Measurements from ENCODE around the gene ZBTB7C.
"Not testable (repeated sequence)": the region's sequence is repeated elsewhere in the genome, so short reads cannot be mapped to it uniquely, and the experiment has no call there.

ZBTB7C gene

GRCh38 chr18:48292782-48293424 lies 116.3 kb downstream of the ZBTB7C start:
- FAIRE-seq (no peak), DNase-seq (ENCODE audit: insufficient read length, low spot score) (no peak)
- TF ChIP-seq PAX5 (IDR thresholded peaks at IDR 0.05; ENCODE audit: insufficient read depth, low read length, severe bottlenecking) (no peak), POU2F2 (IDR thresholded peaks at IDR 0.05; ENCODE audit: low read depth, low read length) (no peak), POLR2A (IDR thresholded peaks at IDR 0.05; ENCODE audit: low read depth, low read length) (no peak), SPI1 (IDR thresholded peaks at IDR 0.05; ENCODE audit: low read depth, low read length) (no peak), POLR2AphosphoS5 (IDR thresholded peaks at IDR 0.05; ENCODE audit: low read depth, low read length) (no peak), TAF1 (IDR thresholded peaks at IDR 0.05; ENCODE audit: low read depth, low read length) (no peak)

DNA sequence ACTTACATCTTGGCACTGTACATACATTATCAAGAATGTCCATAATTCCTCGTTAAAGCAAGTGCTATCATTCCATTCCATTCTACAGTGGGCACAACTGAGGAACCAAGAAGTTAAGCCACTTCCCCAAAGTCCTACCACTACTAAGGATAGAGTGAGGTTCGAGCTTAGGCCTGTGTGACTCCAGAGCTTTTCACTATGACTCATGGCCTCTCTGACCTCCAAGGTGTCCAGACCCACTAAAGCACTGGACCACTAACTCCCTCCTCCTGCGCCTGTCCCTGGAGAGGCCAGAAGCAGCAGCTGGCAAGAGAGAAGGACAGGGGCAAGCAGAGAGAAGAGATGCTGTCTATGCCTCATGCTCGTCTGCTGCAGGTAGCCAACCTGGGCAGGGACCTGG lies 117.0 kb downstream of the ZBTB7C start:
- DNase-seq (ENCODE audit: insufficient read length, low spot score) (no peak), FAIRE-seq (no peak)
- no peak for TF ChIP-seq POLR2A (IDR thresholded peaks at IDR 0.05; ENCODE audit: low read depth, low read length)
- TF ChIP-seq POU2F2 (IDR thresholded peaks at IDR 0.05; ENCODE audit: low read depth, low read length): no peak
- no peak for TF ChIP-seq TAF1 (IDR thresholded peaks at IDR 0.05; ENCODE audit: low read depth, low read length)
- no peak for TF ChIP-seq SPI1 (IDR thresholded peaks at IDR 0.05; ENCODE audit: low read depth, low read length)
- TF ChIP-seq PAX5 (IDR thresholded peaks at IDR 0.05; ENCODE audit: insufficient read depth, low read length, severe bottlenecking): no peak
- TF ChIP-seq POLR2AphosphoS5 (IDR thresholded peaks at IDR 0.05; ENCODE audit: low read depth, low read length): no peak

DNA sequence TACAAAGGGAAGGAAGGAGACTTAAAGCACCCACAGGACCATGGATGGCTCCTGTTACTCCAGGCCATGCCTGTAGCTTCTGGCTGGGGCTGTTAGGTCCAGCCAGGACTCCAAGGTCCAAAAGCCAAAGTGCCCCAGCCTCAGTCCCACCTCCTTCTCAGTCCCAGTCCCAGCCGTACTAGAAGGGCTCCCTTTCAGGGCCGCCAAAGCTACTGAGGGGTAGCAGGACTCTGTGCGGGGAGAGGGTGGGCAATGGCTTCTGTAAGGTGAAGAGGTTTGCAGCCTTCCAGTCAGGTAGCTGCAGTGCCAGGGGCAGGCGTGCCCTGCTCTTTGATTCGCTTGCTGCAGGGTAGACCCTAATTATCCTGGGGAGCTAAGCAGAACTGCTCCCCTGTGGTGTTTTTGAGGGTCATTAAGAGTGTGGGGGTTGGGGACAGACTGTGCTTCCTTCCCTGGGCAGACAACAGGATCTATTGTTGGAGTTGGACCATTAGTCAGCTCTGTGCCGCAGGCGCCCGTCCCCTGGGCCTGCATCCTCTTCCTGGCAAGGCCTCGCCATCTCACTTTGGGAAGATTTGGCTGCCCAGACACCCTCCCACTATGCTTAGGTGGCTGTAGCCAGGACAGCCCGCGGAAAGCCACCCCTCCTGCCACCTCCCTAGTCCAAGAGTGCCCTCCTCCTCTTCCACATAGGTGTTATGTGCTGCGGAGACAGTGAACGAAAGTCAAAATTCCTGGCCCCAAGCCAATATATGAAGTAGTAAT lies 118.8 kb downstream of the ZBTB7C start:
- FAIRE-seq (no peak), DNase-seq (ENCODE audit: insufficient read length, low spot score) (no peak)
- TF ChIP-seq SPI1 (IDR thresholded peaks at IDR 0.05; ENCODE audit: low read depth, low read length) (no peak), PAX5 (IDR thresholded peaks at IDR 0.05; ENCODE audit: insufficient read depth, low read length, severe bottlenecking) (no peak), POU2F2 (IDR thresholded peaks at IDR 0.05; ENCODE audit: low read depth, low read length) (no peak), TAF1 (IDR thresholded peaks at IDR 0.05; ENCODE audit: low read depth, low read length) (no peak), POLR2AphosphoS5 (IDR thresholded peaks at IDR 0.05; ENCODE audit: low read depth, low read length) (no peak), POLR2A (IDR thresholded peaks at IDR 0.05; ENCODE audit: low read depth, low read length) (no peak)

GRCh38 chr18:48284743-48285142 lies 124.4 kb downstream of the ZBTB7C start:
- FAIRE-seq: no peak
- DNase-seq (ENCODE audit: insufficient read length, low spot score): no peak
- TF ChIP-seq POLR2AphosphoS5 (IDR thresholded peaks at IDR 0.05; ENCODE audit: low read depth, low read length) (no peak), POU2F2 (IDR thresholded peaks at IDR 0.05; ENCODE audit: low read depth, low read length) (no peak), TAF1 (IDR thresholded peaks at IDR 0.05; ENCODE audit: low read depth, low read length) (no peak), POLR2A (IDR thresholded peaks at IDR 0.05; ENCODE audit: low read depth, low read length) (no peak), SPI1 (IDR thresholded peaks at IDR 0.05; ENCODE audit: low read depth, low read length) (no peak), PAX5 (IDR thresholded peaks at IDR 0.05; ENCODE audit: insufficient read depth, low read length, severe bottlenecking) (no peak)

GRCh38 chr18:48284011-48284410 lies 125.2 kb downstream of the ZBTB7C start:
- not testable (repeated sequence) for FAIRE-seq; DNase-seq (ENCODE audit: insufficient read length, low spot score)

DNA sequence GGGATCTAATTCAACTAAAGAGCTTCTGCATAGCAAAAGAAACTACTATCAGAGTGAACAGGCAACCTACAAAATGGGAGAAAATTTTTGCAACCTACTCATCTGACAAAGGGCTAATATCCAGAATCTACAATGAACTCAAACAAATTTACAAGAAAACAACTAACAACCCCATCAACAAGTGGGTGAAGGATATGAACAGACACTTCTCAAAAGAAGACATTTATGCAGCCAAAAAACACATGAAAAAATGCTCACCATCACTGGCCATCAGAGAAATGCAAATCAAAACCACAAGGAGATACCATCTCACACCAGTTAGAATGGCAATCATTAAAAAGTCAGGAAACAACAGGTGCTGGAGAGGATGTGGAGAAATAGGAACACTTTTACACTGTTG lies 127.7 kb downstream of the ZBTB7C start:
- FAIRE-seq; DNase-seq (ENCODE audit: insufficient read length, low spot score): not testable (repeated sequence)

- TF ChIP-seq SPI1 (IDR thresholded peaks at IDR 0.05; ENCODE audit: low read depth, low read length) (no peak), PAX5 (IDR thresholded peaks at IDR 0.05; ENCODE audit: insufficient read depth, low read length, severe bottlenecking) (no peak), POLR2A (IDR thresholded peaks at IDR 0.05; ENCODE audit: low read depth, low read length) (no peak)
- DNase-seq (ENCODE audit: insufficient read length, low spot score) (no peak), FAIRE-seq (no peak)
Measured at GRCh38 chr18:48279312-48279711, 129.9 kb downstream of the ZBTB7C start.

DNA sequence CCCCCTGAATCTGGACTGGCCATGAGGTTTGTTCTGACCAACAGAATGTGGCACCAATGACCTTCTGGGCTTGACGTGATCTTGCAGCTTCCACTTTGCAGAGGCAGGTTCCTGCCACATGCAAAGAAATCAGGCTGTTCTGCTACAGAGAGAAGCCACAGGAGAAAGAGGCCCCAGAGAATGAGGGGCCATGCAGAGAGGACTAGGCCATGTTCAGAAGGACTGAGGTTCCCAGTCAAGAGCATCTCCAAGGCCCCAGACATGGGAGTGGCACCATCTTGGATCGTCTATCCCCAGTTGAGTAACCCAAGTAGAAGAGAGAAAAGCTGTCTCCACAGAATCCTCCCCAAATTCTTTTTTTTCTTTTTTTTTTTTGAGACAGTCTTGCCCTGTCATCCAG lies 131.1 kb downstream of the ZBTB7C start:
- DNase-seq (ENCODE audit: insufficient read length, low spot score) (no peak), FAIRE-seq (no peak)
- no peak for TF ChIP-seq TAF1 (IDR thresholded peaks at IDR 0.05; ENCODE audit: low read depth, low read length)
- no peak for TF ChIP-seq POLR2A (IDR thresholded peaks at IDR 0.05; ENCODE audit: low read depth, low read length)
- TF ChIP-seq PAX5 (IDR thresholded peaks at IDR 0.05; ENCODE audit: insufficient read depth, low read length, severe bottlenecking): no peak
- no peak for TF ChIP-seq POU2F2 (IDR thresholded peaks at IDR 0.05; ENCODE audit: low read depth, low read length)
- no peak for TF ChIP-seq SPI1 (IDR thresholded peaks at IDR 0.05; ENCODE audit: low read depth, low read length)
- no peak for TF ChIP-seq POLR2AphosphoS5 (IDR thresholded peaks at IDR 0.05; ENCODE audit: low read depth, low read length)

DNA sequence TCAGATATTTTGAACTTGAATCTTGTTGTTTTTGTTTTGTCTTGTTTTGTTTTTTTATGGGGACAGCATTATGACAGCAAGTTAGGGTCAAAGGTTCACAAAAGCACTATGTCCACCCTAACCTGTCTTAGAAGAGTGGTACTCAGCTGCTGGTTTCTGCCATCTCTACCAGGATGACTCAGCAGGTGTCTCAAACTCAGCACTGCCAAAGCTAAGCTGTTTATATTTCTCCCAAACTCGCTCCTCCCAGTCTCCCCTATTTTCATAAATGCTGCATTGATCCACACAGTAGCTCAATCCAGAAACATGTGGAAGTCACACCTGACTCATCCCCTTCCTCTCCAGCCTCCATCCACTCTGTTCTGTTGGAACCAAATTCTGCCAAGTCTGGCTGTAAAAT lies 134.9 kb downstream of the ZBTB7C start:
- TF ChIP-seq TAF1 (IDR thresholded peaks at IDR 0.05; ENCODE audit: low read depth, low read length) (no peak), POU2F2 (IDR thresholded peaks at IDR 0.05; ENCODE audit: low read depth, low read length) (no peak)
- FAIRE-seq (no peak), DNase-seq (ENCODE audit: insufficient read length, low spot score) (no peak)

DNA sequence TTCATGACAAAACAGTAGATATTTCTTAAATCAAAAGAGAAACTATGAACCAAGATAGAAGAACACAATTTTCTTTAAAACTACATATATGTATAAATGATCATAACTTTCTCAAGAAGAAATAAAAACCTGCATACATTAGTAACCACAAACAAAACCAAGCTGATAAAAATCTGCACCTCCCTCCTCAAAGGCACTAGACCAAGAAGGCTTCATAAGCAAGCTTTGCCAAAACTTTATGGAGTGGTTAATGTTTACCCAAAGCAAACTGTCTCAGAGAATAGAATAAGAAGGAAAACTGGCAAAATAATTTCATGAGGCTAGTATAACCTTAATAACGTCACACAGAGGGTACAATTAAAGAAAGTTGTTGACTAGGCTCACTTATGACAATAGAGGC lies 138.3 kb downstream of the ZBTB7C start:
- TF ChIP-seq PAX5 (IDR thresholded peaks at IDR 0.05; ENCODE audit: insufficient read depth, low read length, severe bottlenecking): no peak
- no peak for TF ChIP-seq POLR2A (IDR thresholded peaks at IDR 0.05; ENCODE audit: low read depth, low read length)
- no peak for TF ChIP-seq TAF1 (IDR thresholded peaks at IDR 0.05; ENCODE audit: low read depth, low read length)
- no peak for TF ChIP-seq POLR2AphosphoS5 (IDR thresholded peaks at IDR 0.05; ENCODE audit: low read depth, low read length)
- TF ChIP-seq SPI1 (IDR thresholded peaks at IDR 0.05; ENCODE audit: low read depth, low read length): no peak
- TF ChIP-seq POU2F2 (IDR thresholded peaks at IDR 0.05; ENCODE audit: low read depth, low read length): no peak
- FAIRE-seq (no peak), DNase-seq (ENCODE audit: insufficient read length, low spot score) (no peak)

Measured in GM12891 (cell line).